ACC112 (cell line): ENCODE measurements around the gene RLF.

ENCODE experiments used
- H2AFZ ChIP-seq: fragments of 200-600 bp; sonication (generic); one replicate; pipeline ENCODE4 v1.6.0; 2017; ENCODE audit warnings: antibody characterized with exemption, low read length; ENCODE audit not compliant: unreplicated experiment
- H3K27ac ChIP-seq: fragments of 200-600 bp; sonication (generic); 2 replicates; pipeline ENCODE4 v1.5.1; 2014; ENCODE audit warnings: low read depth, mild to moderate bottlenecking, antibody characterized with exemption, low read length, moderate library complexity
- H3K27me3 ChIP-seq: fragments of 200-600 bp; sonication (generic); 2 replicates; pipeline ENCODE4 v1.6.1; 2014; ENCODE audit warnings: mild to moderate bottlenecking, antibody characterized with exemption, low read length, moderate library complexity, mixed read lengths; ENCODE audit not compliant: insufficient read depth
- H3K36me3 ChIP-seq: fragments of 200-600 bp; sonication (generic); 2 replicates; pipeline ENCODE4 v1.6.1; 2016; ENCODE audit warnings: mild to moderate bottlenecking, antibody characterized with exemption, low read length, moderate library complexity, mixed read lengths; ENCODE audit not compliant: insufficient read depth
- H3K4me1 ChIP-seq: fragments of 200-600 bp; sonication (generic); one replicate; pipeline ENCODE4 v1.6.1; 2016; ENCODE audit warnings: low read length, mixed read lengths; ENCODE audit not compliant: insufficient read depth, unreplicated experiment, control insufficient read depth
- H3K4me3 ChIP-seq: fragments of 200-600 bp; sonication (generic); 2 replicates; pipeline ENCODE4 v1.5.1; 2014; ENCODE audit warnings: mild to moderate bottlenecking, low read depth, low read length
- H3K79me2 ChIP-seq: fragments of 200-600 bp; sonication (generic); one replicate; pipeline ENCODE4 v1.6.0; 2016; ENCODE audit warnings: low read length; ENCODE audit not compliant: control insufficient read depth, unreplicated experiment, insufficient read depth

Gene RLF

DNA sequence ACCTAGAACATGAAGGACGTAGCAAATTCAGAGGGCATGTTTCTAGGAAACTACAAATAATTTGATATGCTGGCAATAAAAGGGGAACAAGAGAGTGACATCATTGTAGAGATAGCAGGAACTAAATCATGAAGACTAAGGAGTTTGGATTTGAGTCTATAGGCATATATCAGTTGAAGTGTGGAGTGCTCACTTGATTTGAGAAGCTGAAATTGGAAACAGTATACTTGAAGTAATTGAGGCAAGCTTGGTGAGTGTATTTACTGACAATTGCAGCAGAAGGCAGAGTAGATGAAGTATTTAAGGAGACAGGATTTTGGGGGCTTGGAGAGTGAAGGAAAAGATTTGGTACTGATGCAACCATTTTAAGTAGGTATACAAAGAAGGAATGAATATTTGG lies 80.2 kb downstream of the RLF start:
- H3K4me1 ChIP-seq, result peaks cover 55% of the 10 kb centered on the region
- H3K27me3 ChIP-seq, result no peaks in the 10 kb centered on the region
- peak overlapping the region; percentile 4; the same call in 1 of the 2 replicates for H3K4me3 ChIP-seq
- H2AFZ ChIP-seq, result no peak overlapping the region
- H3K27ac ChIP-seq, result peak overlapping the region; percentile 83
- H3K79me2 ChIP-seq, result no peaks in the 10 kb centered on the region
- H3K36me3 ChIP-seq, result peaks cover 26% of the 10 kb centered on the region

DNA sequence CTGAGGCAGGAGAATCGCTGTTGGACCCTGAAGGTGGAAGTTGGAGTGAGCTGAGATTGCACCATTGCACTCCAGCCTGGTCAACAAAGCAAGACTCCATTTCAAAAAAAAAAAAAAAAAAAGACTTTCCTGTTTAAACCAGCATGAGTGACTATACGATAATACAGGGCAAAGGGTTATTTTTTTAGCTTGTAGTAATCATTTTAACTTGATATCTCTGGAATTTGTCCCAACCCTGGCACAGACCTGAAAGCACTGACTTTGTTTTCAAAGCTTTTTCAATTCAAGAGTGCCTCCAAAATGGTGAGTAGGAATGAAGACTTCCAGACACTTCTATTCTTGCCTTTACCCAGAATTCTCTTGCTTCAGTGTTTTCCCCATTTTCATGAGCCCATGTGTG lies 82.2 kb downstream of the RLF start:
- Histone ChIP-seq H3K79me2 (no peaks in the 10 kb centered on the region), H3K27ac (peak overlapping the region; percentile 83), H3K4me3 (no peak overlapping the region), H2AFZ (no peak overlapping the region), H3K27me3 (no peaks in the 10 kb centered on the region), H3K36me3 (peaks cover 8% of the 10 kb centered on the region), H3K4me1 (peaks cover 50% of the 10 kb centered on the region)

DNA sequence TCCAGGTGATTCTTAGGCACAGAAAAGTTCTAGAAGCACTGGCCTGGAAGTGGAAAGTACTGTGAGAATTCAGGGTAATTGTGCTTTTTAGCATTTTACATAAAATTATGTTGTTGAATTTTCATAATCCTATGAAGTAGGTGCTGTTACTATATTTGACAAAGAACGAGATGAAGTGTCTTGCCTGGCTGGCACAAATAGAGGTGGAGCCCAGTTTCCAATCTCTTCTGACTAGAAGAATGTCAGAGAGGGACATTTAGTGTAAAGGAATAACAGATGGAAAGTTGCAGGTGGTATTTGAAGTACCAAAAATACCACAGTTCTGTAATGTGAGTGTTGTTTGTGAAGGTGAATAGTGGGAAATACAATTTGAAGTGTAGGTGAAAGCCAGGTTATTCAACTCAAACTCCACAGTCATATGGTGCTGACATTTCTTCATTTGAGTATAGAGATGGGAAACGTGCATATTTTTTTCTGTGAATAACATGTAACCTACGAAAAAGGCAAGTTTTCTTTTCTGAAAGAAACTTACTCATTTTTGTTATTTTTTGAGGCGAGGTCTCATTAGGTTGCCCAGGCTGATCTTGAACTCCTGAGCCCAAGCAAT lies 83.1 kb downstream of the RLF start:
- Histone ChIP-seq H3K36me3 (no peaks in the 10 kb centered on the region), H3K4me3 (no peak overlapping the region), H3K4me1 (peaks cover 45% of the 10 kb centered on the region), H3K27ac (peak overlapping the region; percentile 83), H3K27me3 (no peaks in the 10 kb centered on the region), H2AFZ (no peak overlapping the region), H3K79me2 (no peaks in the 10 kb centered on the region)

DNA sequence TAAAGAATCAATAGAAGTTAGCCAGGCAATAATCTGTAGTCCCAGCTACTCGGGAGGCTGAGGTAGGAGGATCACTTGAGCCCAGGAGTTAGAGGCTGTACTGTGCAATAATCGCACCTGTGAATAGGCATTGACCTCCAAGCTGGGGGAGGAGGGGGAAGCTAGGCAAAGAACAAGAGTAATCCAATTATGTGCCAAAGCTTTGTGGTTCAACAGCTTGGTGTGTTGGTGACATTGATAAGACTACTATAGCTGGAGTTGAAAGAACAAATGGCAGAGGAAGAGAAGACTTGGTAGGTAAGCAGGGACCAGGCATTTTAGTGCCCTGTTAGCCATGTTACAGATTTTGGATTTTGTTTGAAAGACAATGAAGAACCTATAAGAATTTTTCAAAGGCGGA lies 84.5 kb downstream of the RLF start:
- Histone ChIP-seq H3K27ac (no peak overlapping the region), H3K4me3 (no peak overlapping the region), H3K79me2 (no peaks in the 10 kb centered on the region), H2AFZ (no peak overlapping the region), H3K36me3 (no peaks in the 10 kb centered on the region), H3K27me3 (no peaks in the 10 kb centered on the region), H3K4me1 (peaks cover 43% of the 10 kb centered on the region)

DNA sequence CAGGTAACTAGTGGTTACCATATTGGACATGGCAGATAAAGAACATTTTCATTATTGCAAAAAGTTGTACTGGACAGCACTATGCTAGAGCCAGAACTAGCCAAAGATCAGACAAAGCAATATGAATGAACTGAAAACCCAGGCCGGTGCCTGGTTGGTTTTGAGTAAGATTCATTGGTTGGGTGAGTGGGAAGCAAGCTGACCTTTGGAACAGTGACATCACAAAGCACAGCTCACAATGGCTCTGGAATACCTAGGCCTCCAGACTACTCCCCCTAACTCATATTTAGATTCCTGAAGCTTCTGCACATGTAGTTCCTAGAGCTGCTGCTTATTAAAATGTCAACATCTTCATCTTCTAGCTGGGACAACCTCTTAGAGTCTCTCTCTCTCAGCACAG lies 86.5 kb downstream of the RLF start, which contains the start of gene TMCO2:
Gene TMCO2 (plus strand): TSS at position 283 of the 400 bp plus-strand sequence. CDS start 57 bp downstream, at position 340.
- H3K79me2 ChIP-seq, result no peaks in the 10 kb centered on the region
- no peaks in the 10 kb centered on the region for H3K36me3 ChIP-seq
- peaks cover 29% of the 10 kb centered on the region for H3K4me1 ChIP-seq
- no peaks in the 10 kb centered on the region for H3K27me3 ChIP-seq
- no peak within 1 kb of the TSS for H2AFZ ChIP-seq
- H3K27ac ChIP-seq, result no peak within 1 kb of the TSS
- H3K4me3 ChIP-seq, result no peak within 1 kb of the TSS

DNA sequence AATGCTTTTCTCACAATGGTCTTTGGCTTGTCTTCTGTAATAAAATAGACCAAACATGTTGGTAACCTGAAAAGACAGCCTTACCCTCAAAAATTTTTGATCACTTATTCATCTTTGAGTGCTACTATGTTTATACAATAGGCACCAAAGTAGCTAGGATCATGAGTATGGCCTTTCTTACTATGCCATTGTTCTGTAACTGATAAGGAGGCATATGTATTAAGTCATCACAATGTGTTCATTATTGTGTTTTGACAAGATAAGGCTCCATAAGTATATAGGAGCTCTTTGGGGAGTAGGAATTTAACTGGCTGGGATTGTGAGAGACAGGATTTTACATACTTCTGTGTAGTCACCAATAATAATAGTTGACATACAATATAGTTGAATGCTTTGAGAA lies 87.2 kb downstream of the RLF start:
- H3K4me3 ChIP-seq, result no peak overlapping the region
- no peak overlapping the region for H2AFZ ChIP-seq
- no peak overlapping the region for H3K27ac ChIP-seq
- H3K4me1 ChIP-seq, result peaks cover 22% of the 10 kb centered on the region
- no peaks in the 10 kb centered on the region for H3K36me3 ChIP-seq
- no peaks in the 10 kb centered on the region for H3K27me3 ChIP-seq
- no peaks in the 10 kb centered on the region for H3K79me2 ChIP-seq

DNA sequence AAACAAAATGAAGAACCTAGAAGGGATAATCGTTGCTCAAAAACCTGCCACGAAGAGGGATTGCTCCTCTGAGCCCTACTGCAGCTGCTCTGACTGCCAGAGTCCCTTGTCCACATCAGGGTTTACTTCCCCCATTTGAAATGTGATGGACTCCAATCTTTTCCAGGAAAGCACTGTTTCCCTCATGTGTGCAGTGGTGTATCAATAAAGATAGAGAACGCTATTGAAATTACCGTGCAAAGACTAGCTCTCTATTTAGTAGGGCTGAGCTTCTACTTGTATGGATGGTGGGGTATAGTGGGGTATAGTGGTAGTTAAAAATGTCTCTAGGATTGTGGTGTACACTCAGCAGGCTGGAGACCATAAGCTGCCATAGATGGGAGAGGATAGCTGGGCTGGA lies 90.3 kb downstream of the RLF start:
- Histone ChIP-seq H3K4me3 (no peak overlapping the region), H3K4me1 (peaks cover 8% of the 10 kb centered on the region), H3K27ac (no peak overlapping the region), H3K27me3 (no peaks in the 10 kb centered on the region), H3K36me3 (no peaks in the 10 kb centered on the region), H3K79me2 (peaks cover 18% of the 10 kb centered on the region), H2AFZ (no peak overlapping the region)

DNA sequence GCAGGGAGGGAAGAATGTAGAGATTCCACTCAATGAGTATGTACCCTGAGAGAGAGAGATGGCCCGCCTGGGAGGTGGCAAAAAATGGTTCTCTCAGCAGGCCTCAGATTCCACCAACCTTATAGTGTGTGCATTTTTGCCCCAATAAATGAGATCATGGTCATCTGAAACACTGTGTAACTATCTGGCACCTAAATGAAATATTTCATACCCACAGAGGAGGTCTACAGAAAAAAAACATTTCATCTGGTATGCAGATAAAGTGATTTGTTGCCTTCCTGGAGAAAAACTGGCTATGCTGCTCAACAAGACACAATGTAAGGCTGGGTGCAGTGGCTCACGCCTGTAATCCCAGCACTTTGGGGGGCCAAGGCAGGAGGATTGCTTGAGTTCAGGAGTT lies 91.4 kb downstream of the RLF start:
- no peak overlapping the region for H3K27ac ChIP-seq
- peaks cover 28% of the 10 kb centered on the region for H3K79me2 ChIP-seq
- H3K36me3 ChIP-seq, result no peaks in the 10 kb centered on the region
- H3K27me3 ChIP-seq, result no peaks in the 10 kb centered on the region
- no peak overlapping the region for H3K4me3 ChIP-seq
- peaks cover 10% of the 10 kb centered on the region for H3K4me1 ChIP-seq
- no peak overlapping the region for H2AFZ ChIP-seq

DNA sequence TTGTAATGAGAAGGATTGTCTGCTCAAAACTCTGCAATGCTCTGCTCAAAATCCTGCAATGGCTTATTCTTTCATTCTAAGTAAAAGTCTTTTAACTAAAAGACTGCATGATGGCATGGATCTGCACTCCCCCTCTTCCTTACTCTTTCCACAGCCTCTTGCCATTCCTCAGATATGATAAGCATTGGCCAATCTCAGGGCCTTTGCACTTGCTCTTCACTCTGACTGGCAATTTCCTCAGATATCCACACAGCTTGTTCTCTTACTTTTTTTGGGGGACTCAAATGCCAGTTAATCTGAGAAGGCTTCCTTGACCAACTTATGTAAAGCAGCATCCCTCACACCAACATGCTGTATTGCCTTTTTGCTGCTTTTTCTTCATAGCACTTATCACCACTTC lies 94.0 kb downstream of the RLF start:
- peaks cover 47% of the 10 kb centered on the region for H3K79me2 ChIP-seq
- H3K27ac ChIP-seq, result no peak overlapping the region

DNA sequence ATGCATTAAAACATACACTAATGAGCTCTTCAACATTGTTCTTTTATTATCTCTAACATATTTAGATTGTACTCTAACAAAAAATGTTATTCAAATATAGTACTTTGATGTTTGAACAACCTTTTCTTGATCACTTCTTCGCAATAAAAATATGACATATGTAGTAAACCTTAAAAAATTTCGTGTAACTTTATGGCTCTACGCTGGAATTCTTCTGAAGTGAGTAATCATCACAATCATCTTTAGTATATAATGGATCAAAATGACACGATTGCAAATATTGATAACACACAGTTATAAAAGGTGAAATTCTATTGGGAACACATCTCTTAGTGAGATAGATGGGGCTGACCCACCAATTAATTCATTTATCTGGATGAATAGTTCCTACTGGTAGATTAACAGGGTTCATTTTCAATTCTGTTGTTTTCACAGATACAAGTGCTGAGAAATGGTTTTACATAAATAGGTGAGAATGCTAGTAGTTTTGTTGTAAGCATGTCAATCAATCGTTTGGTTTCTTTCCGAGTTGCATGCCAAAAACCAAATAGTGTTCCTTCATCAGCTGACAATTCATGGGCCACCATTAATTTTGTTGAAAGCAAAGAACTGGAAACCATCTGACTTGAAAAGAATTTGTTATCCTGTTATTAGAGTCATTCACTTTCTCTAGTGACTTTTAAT lies 95.4 kb downstream of the RLF start:
- Histone ChIP-seq H3K36me3 (peaks cover 12% of the 10 kb centered on the region), H3K27me3 (no peaks in the 10 kb centered on the region), H3K27ac (peak overlapping the region; percentile 97), H3K4me1 (peaks cover 22% of the 10 kb centered on the region), H3K79me2 (peaks cover 56% of the 10 kb centered on the region), H3K4me3 (peak overlapping the region; percentile 90), H2AFZ (peak overlapping the region; percentile 96)

More for the DNA sequence above, 94.0 kb downstream of the RLF start:
- Histone ChIP-seq H2AFZ (no peak overlapping the region), H3K4me3 (no peak overlapping the region), H3K36me3 (peaks cover 1% of the 10 kb centered on the region; the same call in 1 of the 2 replicates), H3K4me1 (peaks cover 18% of the 10 kb centered on the region), H3K27me3 (no peaks in the 10 kb centered on the region)

DNA sequence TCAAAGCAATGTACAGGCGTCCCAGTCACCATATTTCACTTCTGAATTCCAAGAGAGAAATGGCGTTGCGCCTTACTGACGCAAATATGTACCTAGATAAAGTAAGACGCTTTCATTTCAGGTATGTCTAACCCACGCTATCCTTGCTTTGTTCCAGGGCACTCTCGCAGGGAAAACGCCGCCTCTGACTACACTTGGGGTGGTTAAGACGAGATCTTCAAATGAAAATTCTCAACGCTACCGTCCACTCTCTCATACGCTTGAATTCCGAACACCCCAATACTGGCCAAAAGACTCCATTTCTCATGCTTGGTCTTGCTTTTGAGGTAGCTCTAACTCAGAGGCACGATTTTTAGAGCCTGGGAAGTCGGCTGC lies 96.1 kb downstream of the RLF start:
- peak overlapping the region; percentile 97 for H3K27ac ChIP-seq
- H3K36me3 ChIP-seq, result peaks cover 17% of the 10 kb centered on the region
- peaks cover 22% of the 10 kb centered on the region for H3K4me1 ChIP-seq
- H2AFZ ChIP-seq, result peak overlapping the region; percentile 96
- H3K27me3 ChIP-seq, result no peaks in the 10 kb centered on the region
- H3K79me2 ChIP-seq, result peaks cover 56% of the 10 kb centered on the region
- H3K4me3 ChIP-seq, result peak overlapping the region; percentile 90
